Transverse colon (tissue), 4 donors: Measurements from ENCODE around the gene MROH2A. TPM values are rescaled to one million over a fixed set of nuclear protein-coding genes. Genes with fewer than 3 reads are reported as not detected.

ENCODE experiments used
- DNase-seq: peaks from one replicate; pipeline ENCODE4 v3.0.0-alpha.2; 2019
- H3K27ac ChIP-seq, 4 donors: fragments of 200-600 bp; sonication (generic); 2 replicates each; pipeline ENCODE4 v1.5.1; 2016 to 2018; ENCODE audit warnings: inconsistent platforms in 4 of 4
- H3K27me3 ChIP-seq: fragments of 200-600 bp; sonication (generic); 2 replicates; pipeline ENCODE4 v1.5.1; 2017; ENCODE audit warnings: inconsistent platforms
- H3K36me3 ChIP-seq, 4 donors: fragments of 200-600 bp; sonication (generic); 2 replicates each; pipeline ENCODE4 v1.5.1; 2017 to 2019; ENCODE audit warnings: inconsistent platforms in 4 of 4
- H3K4me1 ChIP-seq, 4 donors: fragments of 200-600 bp; sonication (generic); 2 replicates each; pipeline ENCODE4 v1.5.1; 2017 to 2020; ENCODE audit warnings: inconsistent platforms in 4 of 4
- H3K4me3 ChIP-seq, 4 donors: fragments of 200-600 bp; sonication (generic); 1 replicate in 1 of 4; 2 replicates in 3 of 4; pipeline versions ENCODE4 v1.5.1 to v1.6.1; 2017 to 2019; ENCODE audit warnings: inconsistent platforms in 4 of 4
- H3K9me3 ChIP-seq, 2 donors: fragments of 200-600 bp; sonication (generic); 2 replicates each; pipeline ENCODE4 v1.5.1; 2017 to 2019; ENCODE audit warnings: inconsistent platforms in 2 of 2
- EP300 ChIP-seq: sonication (generic); formaldehyde crosslinking; IDR thresholded peaks from one replicate; pipeline ENCODE4 v1.6.1; 2017; ENCODE audit warnings: antibody characterized with exemption, low read depth
- POLR2A ChIP-seq: fragments of 450-650 bp; IDR thresholded peaks from one replicate; pipeline ENCODE4 v1.6.1; 2016; ENCODE audit warnings: antibody characterized with exemption, mild to moderate bottlenecking, moderate library complexity
- POLR2AphosphoS5 ChIP-seq, 3 donors: sonication (generic); formaldehyde crosslinking; IDR thresholded peaks; one replicate each; pipeline ENCODE4 v1.6.1; 2016; ENCODE audit warnings: antibody characterized with exemption in 3 of 3
- whole genome bisulfite sequencing, 2 donors: methylation state at CpG; one replicate each; pipeline ENCODE4 v1.1.5; 2018; ENCODE audit warnings: low coverage in 1 of 2; 5-methylcytosine and 5-hydroxymethylcytosine counted together
- in situ Hi-C, 4 donors: fragments of 200-750 bp; cut with MboI; loops; one replicate each; pipeline versions ENCODE4 v1.15.0 to v1.15.1; 2017; ENCODE audit warnings: low sequenced_read_pairs in 3 of 4, low pct_ligation_motif_present in 1 of 4, low pct_unique_long_range_greater_than_20kb in 1 of 4
- intact Hi-C: fragments of 100-400 bp; cut with DNase I; formaldehyde crosslinking; loops from one replicate; pipeline ENCODE4 v1.15.1; 2023; ENCODE audit warnings: low total_unique reads
- total RNA-seq, 4 donors: library from RNA; depleted of rRNA; stranded (reverse); fragments of >200 nt; gene quantifications; one replicate each; pipeline ENCODE4 v1.1.0, GENCODE V29; 2016
- TF ChIP-seq, protein P1 (sequence below), 5 experiments: fragments of 200-600 bp in 3 of 5; fragments of 450-650 bp in 2 of 5; sonication (generic) in 3 of 5; IDR thresholded peaks; 1 replicate in 2 of 5; 2 replicates in 3 of 5; pipeline ENCODE4 v1.5.1; 2016 to 2017; ENCODE audit warnings: antibody characterized with exemption in 5 of 5, inconsistent platforms in 3 of 5, mild to moderate bottlenecking in 2 of 5, moderate library complexity in 1 of 5

MROH2A gene
- total RNA-seq, 4 donors from 2014 or later = 0.14 TPM; not detected in 3

DNA sequence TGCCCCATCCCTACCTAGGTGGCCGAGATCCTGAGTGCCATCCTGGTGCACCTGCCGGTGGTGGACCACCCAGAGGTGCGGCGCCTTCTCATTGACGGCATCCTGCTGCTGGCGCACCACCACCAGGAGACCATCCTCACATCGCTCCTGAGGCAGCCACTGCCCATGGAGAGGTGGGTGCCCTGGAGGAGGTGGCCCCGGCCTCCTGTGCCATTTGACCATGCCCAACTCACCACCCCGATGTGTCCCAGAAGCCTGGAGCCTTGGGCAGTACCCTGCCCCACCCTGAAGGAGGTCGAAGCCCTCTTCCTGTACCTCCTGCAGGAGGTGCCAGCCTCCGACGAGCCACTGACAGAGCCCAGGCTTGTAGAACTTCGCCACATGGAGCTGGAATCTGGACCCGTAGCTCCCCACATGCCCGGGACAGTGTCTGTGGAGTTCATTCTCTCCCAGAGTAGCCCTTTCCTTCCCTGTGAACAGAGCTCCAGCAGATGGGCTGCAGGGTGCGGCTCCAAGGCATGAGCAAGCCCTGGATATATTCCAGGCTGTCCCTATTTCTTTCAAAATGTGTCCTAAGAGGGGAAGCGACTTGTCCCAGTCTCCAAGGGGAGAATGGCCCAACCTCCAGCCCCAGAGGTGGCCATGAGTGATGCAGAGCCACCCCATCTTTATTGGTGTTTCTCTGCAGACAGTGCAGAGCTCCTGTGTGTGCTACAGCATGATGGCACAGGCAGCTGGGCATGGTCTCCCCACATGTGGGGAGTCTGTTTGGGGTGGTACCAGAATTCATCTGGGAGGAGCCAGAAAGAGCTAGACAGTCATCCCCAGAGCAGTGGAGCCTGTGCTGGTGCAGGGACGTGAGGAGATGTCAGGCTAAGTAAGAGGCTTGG is 42.0 kb downstream of the MROH2A start:
- no peaks in the 10 kb centered on the region for H3K4me1 ChIP-seq
- intact Hi-C loops = no loop called here
- WGBS, 2 donors = 67 to 79% methylated on average over 1 to 18 of the region's 18 CpGs
- H3K9me3 ChIP-seq = no peaks in the 10 kb centered on the region
- no peak overlapping the region for H3K4me3 ChIP-seq
- in situ Hi-C loops = no loop called here
- peak; percentile 4 for DNase-seq
- no peaks in the 10 kb centered on the region for H3K27me3 ChIP-seq
- TF ChIP-seq POLR2A = no peak
- TF ChIP-seq POLR2AphosphoS5 (IDR thresholded peaks at IDR 0.05) = no peak
- TF ChIP-seq, protein P1, sequence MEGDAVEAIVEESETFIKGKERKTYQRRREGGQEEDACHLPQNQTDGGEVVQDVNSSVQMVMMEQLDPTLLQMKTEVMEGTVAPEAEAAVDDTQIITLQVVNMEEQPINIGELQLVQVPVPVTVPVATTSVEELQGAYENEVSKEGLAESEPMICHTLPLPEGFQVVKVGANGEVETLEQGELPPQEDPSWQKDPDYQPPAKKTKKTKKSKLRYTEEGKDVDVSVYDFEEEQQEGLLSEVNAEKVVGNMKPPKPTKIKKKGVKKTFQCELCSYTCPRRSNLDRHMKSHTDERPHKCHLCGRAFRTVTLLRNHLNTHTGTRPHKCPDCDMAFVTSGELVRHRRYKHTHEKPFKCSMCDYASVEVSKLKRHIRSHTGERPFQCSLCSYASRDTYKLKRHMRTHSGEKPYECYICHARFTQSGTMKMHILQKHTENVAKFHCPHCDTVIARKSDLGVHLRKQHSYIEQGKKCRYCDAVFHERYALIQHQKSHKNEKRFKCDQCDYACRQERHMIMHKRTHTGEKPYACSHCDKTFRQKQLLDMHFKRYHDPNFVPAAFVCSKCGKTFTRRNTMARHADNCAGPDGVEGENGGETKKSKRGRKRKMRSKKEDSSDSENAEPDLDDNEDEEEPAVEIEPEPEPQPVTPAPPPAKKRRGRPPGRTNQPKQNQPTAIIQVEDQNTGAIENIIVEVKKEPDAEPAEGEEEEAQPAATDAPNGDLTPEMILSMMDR (IDR thresholded peaks at IDR 0.05) = no peak
- H3K27ac ChIP-seq = no peak overlapping the region
- no peaks in the 10 kb centered on the region for H3K36me3 ChIP-seq

DNA sequence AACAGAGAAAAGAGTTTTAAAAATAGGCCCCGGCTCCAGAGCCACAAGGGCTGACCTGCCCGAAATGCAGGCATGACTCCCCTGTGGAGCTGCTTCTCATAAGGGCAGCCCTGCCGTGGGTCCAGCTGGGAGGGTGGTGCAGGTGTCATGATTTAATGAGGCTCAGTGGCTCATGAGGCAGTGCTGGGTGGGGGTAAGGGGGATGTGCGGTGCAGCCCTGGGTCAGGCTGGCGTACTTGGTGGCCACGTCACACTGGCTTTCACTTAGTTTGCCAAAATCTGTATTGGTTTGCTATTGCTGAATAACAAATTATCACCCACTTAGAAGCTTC is 42.6 kb downstream of the MROH2A start:
- Histone ChIP-seq H3K27me3 (no peaks in the 10 kb centered on the region), H3K9me3 (no peaks in the 10 kb centered on the region), H3K4me3 (no peak overlapping the region), H3K27ac (no peak overlapping the region), H3K36me3 (no peaks in the 10 kb centered on the region), H3K4me1 (no peaks in the 10 kb centered on the region)
- TF ChIP-seq POLR2AphosphoS5 (IDR thresholded peaks at IDR 0.05) (no peak), EP300 (no peak), POLR2A (no peak)
- TF ChIP-seq, protein P1 (IDR thresholded peaks at IDR 0.05) = no peak
- in situ Hi-C loops = no loop called here
- intact Hi-C loops = no loop called here
- 88% methylated on average over 6 of the region's 6 CpGs; no CpG with 5 or more reads in 1 of the 2 donors for WGBS, 2 donors
- peak; percentile 3 for DNase-seq

DNA sequence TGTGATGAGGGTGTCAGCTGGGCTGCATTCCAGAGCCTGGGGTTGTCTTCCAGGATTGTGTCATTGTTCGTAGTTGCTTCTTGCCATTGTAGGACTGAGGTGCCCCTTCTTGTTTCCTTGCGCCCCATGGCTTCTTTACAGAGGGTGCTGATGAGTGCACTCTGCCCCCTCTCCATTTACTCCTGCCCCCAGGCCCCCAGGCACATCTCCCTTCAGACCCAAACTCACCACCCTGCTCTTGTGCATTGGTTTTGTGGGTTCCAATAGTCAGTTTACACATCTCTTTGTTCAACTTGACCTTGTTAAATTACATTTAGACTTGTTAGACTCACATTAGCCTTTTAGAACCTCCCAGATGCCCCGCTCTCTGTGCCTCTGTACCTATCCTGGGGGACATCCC is 43.1 kb downstream of the MROH2A start:
- no peak for TF ChIP-seq POLR2A
- TF ChIP-seq, protein P1 (IDR thresholded peaks at IDR 0.05) = no peak
- no peak for TF ChIP-seq EP300
- no peak for TF ChIP-seq POLR2AphosphoS5 (IDR thresholded peaks at IDR 0.05)
- no peaks in the 10 kb centered on the region for H3K36me3 ChIP-seq

DNA sequence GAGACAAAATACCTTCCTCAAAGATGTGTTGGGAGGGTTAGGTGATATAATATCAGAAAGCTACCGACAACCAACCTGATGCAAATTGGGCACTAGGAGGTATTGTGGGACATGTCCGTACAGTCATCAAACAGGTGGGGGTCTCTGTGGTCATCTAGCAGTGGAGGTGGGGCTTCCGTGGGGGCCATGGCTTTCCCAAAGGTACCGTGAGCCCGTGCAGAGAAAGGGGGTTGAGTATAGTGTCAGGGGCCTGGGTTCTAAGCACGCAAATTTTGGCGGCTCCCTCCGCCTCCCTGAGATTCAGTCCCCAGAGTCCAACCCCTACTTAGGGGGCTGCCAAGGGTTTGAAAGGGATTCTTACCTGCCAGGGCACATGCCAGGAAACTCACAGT is 43.6 kb downstream of the MROH2A start:
- Histone ChIP-seq H3K27ac (no peak overlapping the region), H3K36me3 (no peaks in the 10 kb centered on the region), H3K4me1 (no peaks in the 10 kb centered on the region), H3K9me3 (peaks cover 0 to 3% of the 10 kb centered on the region in 2 donors), H3K4me3 (no peak overlapping the region), H3K27me3 (no peaks in the 10 kb centered on the region)
- 83 to 92% methylated on average over 2 to 8 of the region's 8 CpGs for WGBS, 2 donors
- TF ChIP-seq POLR2AphosphoS5 (IDR thresholded peaks at IDR 0.05) (no peak), POLR2A (no peak), EP300 (no peak)
- TF ChIP-seq, protein P1 (IDR thresholded peaks at IDR 0.05) = no peak
- DNase-seq = no peak
- in situ Hi-C loops = no loop called here
- intact Hi-C loops = no loop called here

More for the DNA sequence above, 43.1 kb downstream of the MROH2A start:
- in situ Hi-C loops = no loop called here
- Histone ChIP-seq H3K27ac (no peak overlapping the region), H3K27me3 (no peaks in the 10 kb centered on the region), H3K4me3 (no peak overlapping the region), H3K9me3 (peaks cover 0 to 1% of the 10 kb centered on the region in 2 donors), H3K4me1 (no peaks in the 10 kb centered on the region)
- WGBS, 2 donors = 91 to 100% methylated on average over 2 to 3 of the region's 3 CpGs
- intact Hi-C loops = no loop called here
- no peak for DNase-seq
